GM18519 (cell line): ENCODE measurements around the gene KCTD15.
"Not testable (repeated sequence)": the region's sequence is repeated elsewhere in the genome, so short reads cannot be mapped to it uniquely, and the experiment has no call there.

Experiments
- ATAC-seq: cut with Tn5 transposase; IDR thresholded peaks from one replicate; pipeline ENCODE4 v1.9.1; 2021; ENCODE audit warnings: mild to moderate bottlenecking, moderate library complexity; ENCODE audit not compliant: unreplicated experiment, low FRiP score

Gene KCTD15

GRCh38 chr19:33812388-33813330 lies 16.0 kb downstream of the KCTD15 start:
- ATAC-seq: no peak

- ATAC-seq: no peak
Measured at GRCh38 chr19:33813391-33814101, 16.9 kb downstream of the KCTD15 start.

- ATAC-seq: no peak
Measured at GRCh38 chr19:33814181-33815165, 17.8 kb downstream of the KCTD15 start.

- no peak for ATAC-seq
Measured at GRCh38 chr19:33815380-33816340, 19.0 kb downstream of the KCTD15 start.

GRCh38 chr19:33818411-33818810 lies 21.7 kb downstream of the KCTD15 start:
- no peak for ATAC-seq

- ATAC-seq: not testable (repeated sequence)
Measured at GRCh38 chr19:33819078-33819477, 22.4 kb downstream of the KCTD15 start.

- no peak for ATAC-seq
Measured at GRCh38 chr19:33819506-33819879, 22.8 kb downstream of the KCTD15 start.

- ATAC-seq: no peak
Measured at GRCh38 chr19:33819880-33820781, 23.5 kb downstream of the KCTD15 start.

GRCh38 chr19:33821871-33822270 lies 25.2 kb downstream of the KCTD15 start:
- ATAC-seq: no peak

GRCh38 chr19:33823341-33823740 lies 26.7 kb downstream of the KCTD15 start:
- no peak for ATAC-seq

GRCh38 chr19:33825556-33825955 lies 28.9 kb downstream of the KCTD15 start:
- no peak for ATAC-seq

GRCh38 chr19:33826521-33826920 lies 29.9 kb downstream of the KCTD15 start:
- no peak for ATAC-seq

- no peak for ATAC-seq
Measured at GRCh38 chr19:33828266-33829075, 31.8 kb downstream of the KCTD15 start.

- no peak for ATAC-seq
Measured at GRCh38 chr19:33830264-33830663, 33.6 kb downstream of the KCTD15 start.

- ATAC-seq: no peak
Measured at GRCh38 chr19:33831825-33832224, 35.2 kb downstream of the KCTD15 start.

GRCh38 chr19:33832633-33833032 lies 36.0 kb downstream of the KCTD15 start:
- ATAC-seq: no peak

- ATAC-seq: no peak
Measured at GRCh38 chr19:33840382-33840781, 43.7 kb downstream of the KCTD15 start.

- ATAC-seq: no peak
Measured at GRCh38 chr19:33840783-33841182, 44.1 kb downstream of the KCTD15 start.
